HPDE6-E6E7 (cell line): Measurements from ENCODE around the gene USP6NL.
A peak's percentile ranks its signal among the peaks of the same experiment; 100 is the strongest.
"Not testable (repeated sequence)": the region's sequence is repeated elsewhere in the genome, so short reads cannot be mapped to it uniquely, and the experiment has no call there.

ENCODE experiments used
- DNase-seq: peaks from one replicate; pipeline ENCODE4 v3.0.0; 2011; ENCODE audit warnings: missing footprints; ENCODE audit errors: extremely low spot score

Gene USP6NL

GRCh38 chr10:11515596-11516430 is 95.6 kb downstream of the USP6NL start:
- peak; percentile 1 for DNase-seq

GRCh38 chr10:11513727-11514126 is 97.7 kb downstream of the USP6NL start:
- no peak for DNase-seq

- DNase-seq = no peak
Observed at GRCh38 chr10:11512596-11512995, 98.9 kb downstream of the USP6NL start.

GRCh38 chr10:11511321-11511720 is 100.1 kb downstream of the USP6NL start:
- DNase-seq = no peak

- no peak for DNase-seq
Observed at GRCh38 chr10:11510736-11511135, 100.7 kb downstream of the USP6NL start.

GRCh38 chr10:11510281-11510680 is 101.2 kb downstream of the USP6NL start:
- no peak for DNase-seq

- DNase-seq = no peak
Observed at GRCh38 chr10:11509036-11509435, 102.4 kb downstream of the USP6NL start.

- no peak for DNase-seq
Observed at GRCh38 chr10:11506247-11506789, 105.1 kb downstream of the USP6NL start.

GRCh38 chr10:11505639-11506038 is 105.8 kb downstream of the USP6NL start:
- no peak for DNase-seq

- DNase-seq = no peak
Observed at GRCh38 chr10:11504566-11505285, 106.7 kb downstream of the USP6NL start.

GRCh38 chr10:11501600-11501999 is 109.8 kb downstream of the USP6NL start:
- DNase-seq = no peak

- DNase-seq = no peak
Observed at GRCh38 chr10:11499425-11500071, 111.9 kb downstream of the USP6NL start.

- no peak for DNase-seq
Observed at GRCh38 chr10:11498399-11498798, 113.1 kb downstream of the USP6NL start.

- not testable (repeated sequence) for DNase-seq
Observed at GRCh38 chr10:11494923-11495322, 116.5 kb downstream of the USP6NL start.

GRCh38 chr10:11493646-11494045 is 117.8 kb downstream of the USP6NL start:
- no peak for DNase-seq

- no peak for DNase-seq
Observed at GRCh38 chr10:11491087-11491486, 120.4 kb downstream of the USP6NL start.

- DNase-seq = no peak
Observed at GRCh38 chr10:11489591-11489990, 121.9 kb downstream of the USP6NL start.

GRCh38 chr10:11488126-11488525 is 123.3 kb downstream of the USP6NL start:
- no peak for DNase-seq

- DNase-seq = no peak
Observed at GRCh38 chr10:11483201-11484148, 128.0 kb downstream of the USP6NL start.

GRCh38 chr10:11482306-11482705 is 129.1 kb downstream of the USP6NL start:
- no peak for DNase-seq

- no peak for DNase-seq
Observed at GRCh38 chr10:11480687-11481086, 130.8 kb downstream of the USP6NL start.
